GM21529 (cell line): ENCODE data around the gene PKIB.
"Not testable (repeated sequence)": the region's sequence is repeated elsewhere in the genome, so short reads cannot be mapped to it uniquely, and the experiment has no call there.

Experiments used
- ATAC-seq: cut with Tn5 transposase; IDR thresholded peaks from one replicate; pipeline ENCODE4 v1.9.1; 2021; ENCODE audit not compliant: unreplicated experiment

Gene PKIB

DNA sequence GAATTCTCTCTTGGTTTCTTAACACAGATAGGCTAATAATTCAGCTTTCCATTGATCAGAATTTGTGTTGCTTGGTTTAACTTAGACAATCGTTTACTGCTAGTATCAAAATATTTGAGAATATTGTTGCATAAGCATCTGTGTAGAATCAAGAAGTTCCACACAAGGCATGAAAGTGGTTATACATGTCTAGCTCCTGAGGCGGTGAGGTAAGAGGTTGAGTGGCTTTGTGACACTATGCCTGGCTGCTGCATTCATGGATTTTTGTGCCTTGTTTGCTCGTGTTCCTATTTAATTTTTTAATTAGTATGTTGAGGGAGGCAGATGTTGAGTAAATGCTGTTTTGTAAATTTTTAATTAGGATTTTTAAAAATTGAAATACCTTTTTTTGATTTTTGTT lies 10.2 kb downstream of the PKIB start:
- no peak for ATAC-seq

DNA sequence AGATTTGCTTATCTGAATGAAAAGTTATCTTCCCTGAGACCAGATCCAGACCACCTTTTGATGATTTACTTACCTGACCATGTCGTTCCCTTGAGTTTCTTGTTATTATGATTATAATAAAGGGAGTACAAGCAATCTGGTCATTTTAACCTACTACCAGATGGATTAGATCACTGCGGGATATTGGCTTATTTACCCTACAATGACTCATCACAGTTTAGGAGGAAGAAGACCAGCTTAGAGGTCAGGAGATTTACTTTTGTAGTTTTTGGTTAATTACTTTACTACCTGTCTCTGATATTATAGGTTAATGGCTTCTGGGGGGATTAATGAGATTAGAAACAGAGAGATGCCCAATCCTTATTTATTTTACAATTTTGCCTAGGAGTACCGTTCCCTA lies 10.7 kb downstream of the PKIB start:
- no peak for ATAC-seq

DNA sequence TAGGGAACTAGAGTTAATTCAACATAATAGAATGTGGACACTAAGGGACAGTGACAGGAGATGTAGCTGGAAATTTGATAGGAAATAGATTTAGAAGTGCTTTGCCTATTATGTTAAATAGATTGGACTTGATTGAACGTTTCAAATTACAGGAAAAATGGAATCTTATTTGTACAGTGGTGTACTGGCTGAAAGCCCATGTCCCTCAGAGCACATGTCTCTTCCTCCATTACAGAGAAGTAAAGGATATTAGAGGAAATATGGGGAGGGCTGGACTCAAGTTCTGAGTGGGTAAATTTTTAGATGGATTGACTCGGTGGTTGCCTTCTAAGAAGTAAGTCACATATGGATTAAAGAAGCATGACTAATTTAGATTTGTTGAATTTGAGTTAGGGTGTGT lies 11.4 kb downstream of the PKIB start:
- no peak for ATAC-seq

DNA sequence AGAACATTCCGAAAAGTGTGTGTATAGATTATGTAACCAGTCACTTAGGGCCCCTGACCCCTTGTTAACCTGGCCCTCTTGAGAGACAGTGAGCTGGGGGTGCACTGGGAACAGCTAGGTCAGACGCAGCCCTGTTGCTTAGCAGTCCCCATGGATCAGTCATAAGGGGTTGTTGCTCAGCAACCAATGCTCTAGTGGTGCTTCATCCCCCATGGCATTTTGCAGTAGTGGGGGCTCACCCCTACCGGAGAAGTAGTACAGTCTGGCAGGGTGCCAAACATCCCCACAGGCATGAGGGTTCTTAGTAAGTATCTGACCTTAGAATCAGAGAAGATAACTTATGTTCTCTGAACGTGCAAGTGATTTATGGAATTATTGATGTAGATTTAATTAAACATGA lies 12.3 kb downstream of the PKIB start:
- no peak for ATAC-seq

DNA sequence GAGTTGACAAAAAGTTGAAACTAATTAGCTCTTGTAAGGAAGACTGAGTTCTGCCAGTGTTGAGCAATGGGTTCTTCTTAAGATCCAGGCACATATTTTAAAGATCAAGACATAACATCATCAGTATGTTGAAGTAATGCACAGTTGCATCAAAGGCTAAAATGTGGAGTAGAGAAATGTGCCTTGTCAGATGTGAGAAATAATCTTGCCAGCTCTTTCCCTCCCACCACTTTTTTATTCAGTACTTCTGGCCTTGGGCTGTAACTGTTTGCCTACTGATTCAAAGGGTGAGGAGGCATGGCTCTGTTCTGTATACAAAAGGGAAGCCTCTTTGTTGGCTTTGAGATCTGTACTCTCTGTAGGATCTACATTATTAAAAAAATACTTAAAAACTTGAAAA lies 13.1 kb downstream of the PKIB start:
- ATAC-seq, result no peak

DNA sequence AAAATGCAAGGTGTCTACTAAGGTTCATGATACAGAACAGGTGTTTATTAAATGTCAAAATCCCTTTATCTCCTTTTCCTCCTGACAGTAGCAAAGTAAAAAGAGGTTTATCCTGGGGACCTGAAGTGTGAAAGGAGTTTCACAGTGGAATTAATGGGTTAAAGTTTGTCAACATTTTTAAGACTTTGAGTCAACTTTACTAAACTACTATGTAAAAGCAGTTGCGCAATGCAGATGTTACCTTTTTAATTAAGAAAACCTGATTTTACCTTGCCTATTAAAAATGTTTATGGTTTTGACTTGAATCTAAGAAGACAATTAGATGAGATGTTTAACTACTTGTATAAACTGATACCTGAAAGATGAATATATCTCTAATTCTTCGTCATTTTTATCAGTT lies 14.6 kb downstream of the PKIB start:
- ATAC-seq, result no peak

DNA sequence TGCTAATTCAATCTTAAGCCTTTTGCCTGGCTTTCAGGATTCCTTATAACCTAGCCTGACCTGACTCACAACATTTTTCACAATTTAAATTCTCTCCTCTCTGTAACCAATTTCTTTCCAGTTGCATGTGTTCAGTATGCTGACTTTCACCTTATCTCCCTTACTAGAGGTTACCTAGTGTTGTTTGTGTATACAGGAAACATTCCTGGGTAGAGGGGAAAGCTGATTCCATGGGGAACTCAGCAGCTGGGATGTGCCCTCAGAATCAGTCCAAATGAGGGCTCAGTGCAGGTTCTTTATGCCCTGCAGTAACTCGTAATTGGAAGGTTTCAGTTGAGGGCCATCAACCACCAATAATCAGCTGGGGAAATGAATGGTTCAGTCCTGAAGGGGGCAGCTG lies 18.5 kb downstream of the PKIB start:
- ATAC-seq, result no peak

DNA sequence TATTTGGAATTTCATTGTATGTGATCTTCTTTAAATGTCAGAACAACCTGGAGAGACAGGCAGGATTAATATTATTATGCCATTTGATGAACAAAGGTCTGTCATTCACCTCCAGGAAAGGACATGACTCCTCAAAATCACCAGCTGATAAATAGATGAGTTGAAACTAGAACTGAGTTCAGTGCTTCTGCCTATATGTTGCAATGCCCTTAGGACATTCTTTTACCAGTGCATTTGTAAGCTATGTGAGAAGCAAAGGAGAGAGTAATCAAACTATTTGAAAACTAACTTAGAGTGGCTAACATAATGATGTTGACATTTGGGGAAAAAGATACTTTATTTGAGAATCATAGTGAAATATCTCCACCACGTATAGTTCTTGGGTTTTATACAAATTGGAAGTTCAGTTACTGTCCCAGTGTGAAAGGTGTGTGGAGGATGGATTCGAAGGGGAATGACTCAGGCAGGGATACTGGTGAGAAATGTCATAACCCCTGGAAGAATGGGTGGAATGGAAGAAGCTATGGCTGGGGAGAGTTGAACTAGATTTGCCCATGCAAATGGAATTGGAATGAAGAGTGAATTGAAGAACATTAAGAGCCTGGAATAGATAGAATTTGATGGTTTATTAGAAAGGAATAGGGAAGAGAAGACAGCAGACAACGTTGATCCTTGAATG lies 21.5 kb downstream of the PKIB start:
- no peak for ATAC-seq

DNA sequence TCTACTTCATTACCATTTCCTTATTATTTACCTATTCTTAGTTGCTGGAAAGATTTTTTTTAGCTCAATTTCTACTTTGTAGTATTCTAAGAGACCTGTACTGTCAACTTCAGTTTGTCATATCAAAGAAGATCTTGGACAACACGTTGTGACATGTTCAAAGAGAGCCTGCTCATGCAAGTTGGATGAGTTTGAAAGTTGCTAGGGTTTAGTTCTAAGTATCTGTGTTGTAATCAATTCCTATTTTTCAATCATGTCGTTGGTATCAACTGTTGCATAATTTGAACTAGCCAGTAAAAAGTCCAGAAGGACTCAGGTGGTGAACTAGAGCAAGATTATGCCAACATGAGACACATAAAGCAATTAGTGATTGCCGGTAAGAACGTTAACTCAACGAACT lies 30.2 kb downstream of the PKIB start:
- no peak for ATAC-seq

DNA sequence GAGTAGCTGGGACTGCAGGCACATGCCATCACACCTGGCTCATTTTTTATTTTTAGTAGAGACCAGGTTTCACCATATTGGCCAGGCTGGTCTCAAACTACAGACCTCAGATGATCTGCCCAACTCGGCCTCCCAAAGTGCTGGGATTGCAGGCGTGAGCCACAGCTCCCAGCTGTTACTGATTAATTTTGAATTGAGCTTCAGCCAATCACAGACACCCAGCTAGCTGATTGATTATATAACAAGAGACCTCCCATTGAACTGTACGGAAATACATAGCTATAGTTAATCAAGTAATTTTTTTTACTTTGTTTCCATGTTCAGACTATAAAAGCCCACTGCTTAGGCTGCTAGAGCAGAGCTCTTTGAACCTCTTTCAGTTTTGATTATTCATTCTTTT lies 31.6 kb downstream of the PKIB start:
- ATAC-seq, result no peak

DNA sequence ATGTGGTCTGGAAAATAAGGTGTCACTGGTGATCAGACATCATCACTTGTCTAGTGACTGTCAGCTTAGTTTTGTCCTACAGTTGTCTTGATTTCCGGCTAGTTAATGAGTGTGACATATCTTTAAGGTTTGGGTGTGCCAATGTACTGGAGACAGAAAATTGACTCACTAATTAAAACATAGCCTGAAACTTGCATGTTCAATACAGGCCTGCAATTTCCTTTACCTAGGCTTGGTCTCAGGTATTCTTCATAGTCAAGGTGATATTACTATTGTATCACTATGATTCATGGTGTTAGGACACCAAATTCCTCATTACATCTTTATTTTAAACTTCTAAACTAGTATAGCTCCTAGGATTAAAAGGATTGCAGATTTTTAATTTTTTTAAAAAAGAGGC lies 32.4 kb downstream of the PKIB start:
- not testable (repeated sequence) for ATAC-seq

DNA sequence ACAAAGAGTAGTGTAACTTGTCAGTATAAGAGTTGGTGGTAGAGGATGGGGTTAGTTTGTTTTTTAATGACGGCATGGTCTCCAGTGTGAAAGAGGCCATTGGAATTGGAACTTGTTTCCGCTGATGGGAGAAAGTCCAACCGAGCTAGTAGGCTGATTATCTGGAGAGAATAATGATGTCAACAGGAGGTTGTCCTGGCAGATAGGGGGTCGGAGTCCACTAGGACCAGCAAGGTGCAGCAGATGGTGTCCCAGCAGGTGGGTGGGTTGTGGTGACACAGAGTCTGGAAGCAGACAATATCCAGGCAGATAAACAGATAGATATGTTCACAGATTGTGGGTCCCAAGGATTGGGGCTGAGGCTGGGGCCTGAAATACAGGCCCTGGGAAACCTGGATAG lies 35.1 kb downstream of the PKIB start:
- no peak for ATAC-seq

DNA sequence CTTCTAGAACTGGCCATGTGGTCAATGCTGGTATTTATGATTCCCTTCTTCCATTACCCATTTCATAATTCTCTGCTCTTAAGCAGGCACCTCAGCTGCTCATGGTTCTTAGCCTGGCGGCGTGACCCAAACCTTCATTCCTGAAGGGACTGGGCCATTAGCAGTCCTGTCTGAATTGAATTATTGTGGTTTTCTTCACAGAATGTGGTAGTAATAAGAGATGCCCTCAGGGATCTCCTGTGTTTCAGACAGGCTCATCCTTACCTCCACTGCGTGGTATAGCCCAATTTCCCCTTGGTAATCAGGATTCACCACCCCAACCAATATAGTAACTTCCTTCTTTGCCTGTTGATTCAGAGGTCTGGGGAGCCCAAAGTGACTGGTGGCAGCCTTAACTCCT lies 37.6 kb downstream of the PKIB start:
- ATAC-seq, result no peak

DNA sequence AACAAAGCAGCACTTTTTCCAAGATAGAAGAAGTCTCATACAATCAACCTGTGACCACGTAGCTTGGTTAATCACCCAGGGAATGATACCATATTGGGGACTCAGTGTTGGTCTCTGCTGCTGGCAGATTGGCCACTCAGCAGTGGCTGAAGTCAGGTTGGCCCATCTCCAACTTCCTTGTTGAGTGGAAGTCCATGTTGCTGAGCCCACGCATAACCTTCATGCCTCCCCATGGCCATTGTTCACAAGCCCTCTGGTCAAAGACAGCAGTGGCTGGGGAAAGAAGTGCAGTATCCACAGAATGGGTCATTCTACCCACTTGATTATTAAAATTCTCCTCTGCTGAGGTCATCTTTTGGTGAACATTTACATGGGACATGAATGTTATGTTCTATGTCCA lies 38.5 kb downstream of the PKIB start:
- ATAC-seq, result no peak

DNA sequence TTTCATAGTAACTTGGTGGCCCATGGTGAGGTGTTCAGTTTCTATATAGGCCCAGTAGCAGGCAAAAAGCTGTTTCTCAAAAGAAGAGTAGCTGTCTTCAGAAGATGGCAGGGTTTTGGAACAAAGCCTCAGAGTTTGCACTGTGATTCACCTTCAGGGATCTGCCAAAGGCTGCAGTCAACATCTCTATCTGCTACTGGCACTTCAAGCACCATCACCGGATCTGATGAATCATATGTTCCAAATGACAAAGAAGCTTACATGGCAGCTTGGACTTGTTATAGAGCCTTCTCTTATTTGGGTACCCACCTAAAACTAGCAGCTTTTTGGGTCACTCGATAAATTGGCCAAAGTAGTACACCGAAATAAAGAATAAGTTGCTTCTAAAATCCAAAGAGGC lies 39.5 kb downstream of the PKIB start:
- ATAC-seq, result no peak

DNA sequence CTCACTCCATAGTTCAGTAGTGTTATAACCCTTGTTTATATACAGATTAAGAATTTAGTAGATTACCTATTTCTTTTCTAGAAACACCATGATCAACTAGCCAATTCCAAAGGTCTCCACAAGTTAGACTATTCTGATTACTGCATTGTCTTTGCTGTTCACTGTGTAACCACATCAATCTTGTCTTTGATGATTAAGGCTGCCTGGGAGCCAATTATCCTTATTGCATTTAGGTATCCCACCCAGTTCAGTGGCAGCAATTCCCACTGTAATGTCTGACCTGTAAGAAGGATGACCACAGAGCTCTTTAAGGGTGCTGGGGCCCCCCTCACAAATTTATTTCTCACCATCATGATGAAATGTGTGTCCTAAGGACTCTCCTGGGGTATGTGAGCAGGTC lies 40.2 kb downstream of the PKIB start:
- ATAC-seq, result no peak

DNA sequence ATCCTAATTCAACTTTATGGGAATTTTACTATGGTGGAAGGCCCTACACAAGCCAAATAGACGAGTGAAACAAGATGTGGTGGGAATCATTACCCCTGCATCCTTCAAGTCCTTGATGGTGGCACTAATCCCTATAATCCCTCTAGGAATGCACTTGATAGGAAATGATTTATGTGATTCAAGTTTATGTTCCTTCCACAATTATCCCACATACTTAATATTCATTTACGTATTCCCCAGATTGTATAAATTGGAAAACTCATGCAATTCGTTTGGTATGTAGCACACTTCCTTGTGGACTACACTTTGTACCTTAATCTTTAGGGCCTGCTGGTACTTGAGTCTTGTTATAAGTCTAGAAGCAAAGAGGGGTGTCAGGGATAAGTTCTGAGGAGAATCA lies 40.8 kb downstream of the PKIB start:
- ATAC-seq, result no peak

DNA sequence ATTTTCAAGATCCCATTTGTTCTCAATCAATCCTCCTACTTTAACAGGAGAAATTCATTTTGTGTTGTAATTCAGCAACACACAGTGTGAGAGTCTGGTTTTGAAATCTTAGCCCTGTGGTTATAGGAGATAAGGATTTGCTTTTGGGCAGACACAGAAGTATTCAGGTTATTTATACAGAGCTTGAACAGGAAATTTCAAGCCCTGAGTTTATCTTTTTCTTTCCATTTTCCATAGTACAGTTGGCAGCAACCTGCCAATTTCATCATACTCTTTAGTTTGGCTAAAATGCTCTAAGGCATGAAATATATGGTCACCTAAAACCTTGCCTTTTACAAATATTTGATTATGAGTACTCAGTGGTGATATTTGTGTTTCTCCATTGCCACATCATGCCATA lies 41.4 kb downstream of the PKIB start:
- no peak for ATAC-seq

DNA sequence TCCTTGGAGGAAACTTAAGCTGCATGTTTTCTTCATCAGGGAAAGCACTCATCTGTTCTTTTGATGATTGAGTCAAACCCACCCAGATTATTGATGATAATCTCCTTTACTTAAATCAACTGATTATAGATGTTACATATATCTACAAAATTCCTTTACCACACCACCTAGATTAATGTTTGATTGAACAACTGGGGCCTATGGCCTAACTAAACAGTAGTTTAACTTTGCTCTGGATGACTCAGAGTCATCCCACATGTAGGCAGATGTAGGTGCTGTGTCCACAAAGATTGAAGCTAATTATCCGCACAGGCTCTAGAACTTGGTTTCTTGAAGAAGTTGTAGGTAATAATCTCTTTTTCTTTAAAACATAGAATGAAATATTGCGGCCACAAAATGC lies 42.2 kb downstream of the PKIB start:
- ATAC-seq, result no peak

DNA sequence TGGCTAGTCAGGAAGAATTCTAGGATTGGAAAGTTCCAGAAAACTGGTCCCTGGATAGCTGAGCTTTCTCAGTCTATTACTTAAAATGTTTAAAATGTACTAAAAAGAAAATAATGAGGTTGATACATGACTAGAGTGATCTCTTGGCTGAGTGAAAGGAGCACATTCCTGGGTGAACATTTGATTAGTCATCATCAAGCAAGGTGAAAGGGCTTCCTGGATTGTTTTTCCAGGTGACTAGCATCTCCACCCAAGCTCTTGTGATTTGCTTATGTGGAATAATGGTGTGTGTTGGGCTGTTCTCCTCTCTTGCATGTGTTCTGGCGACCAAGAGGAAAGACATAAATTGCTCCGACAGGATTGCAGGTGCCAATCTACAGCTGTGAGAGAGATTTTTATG lies 42.9 kb downstream of the PKIB start:
- ATAC-seq, result no peak

DNA sequence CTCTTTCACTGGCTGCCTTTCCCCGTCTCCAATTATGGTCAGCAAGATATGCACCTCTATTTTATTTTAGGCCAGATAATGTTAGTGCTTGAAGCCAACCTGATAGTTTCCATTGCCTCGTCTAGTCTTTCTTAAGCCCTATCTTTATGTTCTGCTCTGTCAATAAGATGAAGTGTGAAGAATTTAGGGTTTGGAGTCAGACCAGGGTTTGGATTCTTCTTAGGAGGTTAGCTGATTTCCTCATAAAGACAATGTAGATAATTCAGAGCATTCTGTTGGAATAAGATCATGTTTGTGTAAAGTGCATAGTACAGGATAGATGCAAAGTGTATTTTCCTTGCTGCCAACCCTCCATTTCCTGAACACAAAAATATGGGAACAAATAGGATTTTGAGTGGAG lies 43.8 kb downstream of the PKIB start:
- no peak for ATAC-seq

DNA sequence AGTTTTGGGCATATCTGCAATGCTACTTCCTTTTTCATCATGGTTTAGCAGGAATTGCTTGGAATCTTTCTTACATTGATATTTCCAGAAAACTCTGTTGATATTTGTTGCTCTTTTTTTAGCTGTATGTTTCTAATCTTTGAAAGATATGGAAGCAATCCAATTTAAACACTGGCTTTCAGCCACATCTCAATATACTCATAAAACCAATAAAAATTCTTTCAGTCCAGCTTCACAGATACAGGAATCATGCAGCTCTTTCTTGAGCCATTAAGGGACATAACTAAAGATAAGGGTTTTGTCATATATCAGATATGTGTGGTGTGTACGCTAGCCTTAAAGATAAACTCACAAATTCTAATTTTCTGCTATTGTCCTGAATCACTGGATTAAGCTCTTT lies 47.4 kb downstream of the PKIB start:
- ATAC-seq, result no peak

DNA sequence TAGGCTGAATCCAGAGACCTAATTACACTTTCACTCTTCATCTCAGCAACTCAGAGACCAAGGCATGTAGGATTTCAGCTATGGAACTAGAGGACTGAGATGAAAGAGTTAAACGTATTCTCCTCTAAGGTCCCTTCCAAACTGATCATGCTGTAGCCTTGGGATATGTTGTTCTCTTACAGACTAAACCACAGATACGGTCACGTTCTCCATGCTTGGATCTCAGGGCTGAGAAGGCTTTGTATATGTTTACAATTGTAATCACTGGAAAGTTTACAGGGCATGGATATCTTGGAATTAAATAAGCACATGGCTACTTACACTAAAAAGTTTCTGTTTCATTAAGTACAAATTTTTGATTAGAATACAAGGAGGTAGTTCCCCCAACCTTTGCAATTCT lies 50.1 kb downstream of the PKIB start:
- ATAC-seq, result no peak

DNA sequence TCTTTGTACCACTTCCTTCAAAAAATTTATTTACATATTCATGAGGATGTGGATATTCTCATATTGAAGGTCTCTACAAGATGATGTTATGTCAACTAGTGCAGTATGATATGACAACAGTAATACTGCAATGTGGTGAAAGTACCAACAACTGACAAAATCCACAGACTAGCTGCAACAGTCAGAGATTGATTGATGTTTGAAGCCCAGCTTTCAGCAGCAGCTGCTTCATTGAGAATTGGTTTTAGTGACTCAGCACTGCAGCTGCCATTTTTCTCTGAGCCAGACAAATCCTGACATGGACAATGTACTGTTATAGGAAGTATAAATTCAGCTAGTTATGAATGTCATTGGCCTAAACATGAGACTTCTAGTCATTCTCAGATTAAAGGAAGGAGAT lies 53.8 kb downstream of the PKIB start:
- no peak for ATAC-seq
